ENCODE data around the gene C1R.

DNA sequence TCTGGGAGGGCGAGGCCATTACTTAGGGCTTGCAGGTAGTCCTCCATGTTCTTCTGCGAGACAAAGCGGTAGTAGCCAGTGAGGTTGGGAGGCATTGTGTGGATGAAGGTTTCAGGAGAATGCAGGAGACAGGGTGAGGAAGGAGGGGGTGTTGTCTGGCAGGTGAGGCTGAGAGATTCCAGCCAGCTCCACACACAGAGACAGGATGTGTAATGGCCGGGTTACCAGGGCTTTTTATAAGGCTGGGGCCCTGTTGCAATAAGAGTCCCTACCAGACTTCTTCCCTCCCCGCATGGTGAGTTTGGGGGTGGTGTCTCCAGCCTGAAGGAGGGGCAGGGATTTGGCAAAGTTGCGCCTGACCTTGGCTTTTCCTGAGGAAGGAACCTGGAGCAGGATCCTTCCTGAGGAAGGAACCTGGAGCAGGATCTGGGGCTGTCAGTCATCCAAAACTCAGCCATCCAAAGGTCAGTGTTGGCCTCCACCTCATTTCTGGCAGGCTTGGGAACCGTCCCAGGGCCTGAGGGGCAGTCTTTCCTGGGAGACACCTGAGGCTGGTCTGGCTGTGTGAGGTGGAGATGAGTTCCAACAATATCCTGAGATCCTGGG lies 36.5 kb upstream of the C1R start, which contains the start of gene RBP5:
- TF ChIP-seq, protein P1, sequence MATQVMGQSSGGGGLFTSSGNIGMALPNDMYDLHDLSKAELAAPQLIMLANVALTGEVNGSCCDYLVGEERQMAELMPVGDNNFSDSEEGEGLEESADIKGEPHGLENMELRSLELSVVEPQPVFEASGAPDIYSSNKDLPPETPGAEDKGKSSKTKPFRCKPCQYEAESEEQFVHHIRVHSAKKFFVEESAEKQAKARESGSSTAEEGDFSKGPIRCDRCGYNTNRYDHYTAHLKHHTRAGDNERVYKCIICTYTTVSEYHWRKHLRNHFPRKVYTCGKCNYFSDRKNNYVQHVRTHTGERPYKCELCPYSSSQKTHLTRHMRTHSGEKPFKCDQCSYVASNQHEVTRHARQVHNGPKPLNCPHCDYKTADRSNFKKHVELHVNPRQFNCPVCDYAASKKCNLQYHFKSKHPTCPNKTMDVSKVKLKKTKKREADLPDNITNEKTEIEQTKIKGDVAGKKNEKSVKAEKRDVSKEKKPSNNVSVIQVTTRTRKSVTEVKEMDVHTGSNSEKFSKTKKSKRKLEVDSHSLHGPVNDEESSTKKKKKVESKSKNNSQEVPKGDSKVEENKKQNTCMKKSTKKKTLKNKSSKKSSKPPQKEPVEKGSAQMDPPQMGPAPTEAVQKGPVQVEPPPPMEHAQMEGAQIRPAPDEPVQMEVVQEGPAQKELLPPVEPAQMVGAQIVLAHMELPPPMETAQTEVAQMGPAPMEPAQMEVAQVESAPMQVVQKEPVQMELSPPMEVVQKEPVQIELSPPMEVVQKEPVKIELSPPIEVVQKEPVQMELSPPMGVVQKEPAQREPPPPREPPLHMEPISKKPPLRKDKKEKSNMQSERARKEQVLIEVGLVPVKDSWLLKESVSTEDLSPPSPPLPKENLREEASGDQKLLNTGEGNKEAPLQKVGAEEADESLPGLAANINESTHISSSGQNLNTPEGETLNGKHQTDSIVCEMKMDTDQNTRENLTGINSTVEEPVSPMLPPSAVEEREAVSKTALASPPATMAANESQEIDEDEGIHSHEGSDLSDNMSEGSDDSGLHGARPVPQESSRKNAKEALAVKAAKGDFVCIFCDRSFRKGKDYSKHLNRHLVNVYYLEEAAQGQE (IDR thresholded peaks at IDR 0.05; ENCODE audit: insufficient replicate concordance, low read depth), result no peak
- TF ChIP-seq, protein P2, sequence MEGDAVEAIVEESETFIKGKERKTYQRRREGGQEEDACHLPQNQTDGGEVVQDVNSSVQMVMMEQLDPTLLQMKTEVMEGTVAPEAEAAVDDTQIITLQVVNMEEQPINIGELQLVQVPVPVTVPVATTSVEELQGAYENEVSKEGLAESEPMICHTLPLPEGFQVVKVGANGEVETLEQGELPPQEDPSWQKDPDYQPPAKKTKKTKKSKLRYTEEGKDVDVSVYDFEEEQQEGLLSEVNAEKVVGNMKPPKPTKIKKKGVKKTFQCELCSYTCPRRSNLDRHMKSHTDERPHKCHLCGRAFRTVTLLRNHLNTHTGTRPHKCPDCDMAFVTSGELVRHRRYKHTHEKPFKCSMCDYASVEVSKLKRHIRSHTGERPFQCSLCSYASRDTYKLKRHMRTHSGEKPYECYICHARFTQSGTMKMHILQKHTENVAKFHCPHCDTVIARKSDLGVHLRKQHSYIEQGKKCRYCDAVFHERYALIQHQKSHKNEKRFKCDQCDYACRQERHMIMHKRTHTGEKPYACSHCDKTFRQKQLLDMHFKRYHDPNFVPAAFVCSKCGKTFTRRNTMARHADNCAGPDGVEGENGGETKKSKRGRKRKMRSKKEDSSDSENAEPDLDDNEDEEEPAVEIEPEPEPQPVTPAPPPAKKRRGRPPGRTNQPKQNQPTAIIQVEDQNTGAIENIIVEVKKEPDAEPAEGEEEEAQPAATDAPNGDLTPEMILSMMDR (IDR thresholded peaks at IDR 0.05; ENCODE audit: insufficient read depth, low read length), result no peak
- TF ChIP-seq SPI1 (IDR thresholded peaks at IDR 0.05; ENCODE audit: borderline replicate concordance, low read depth), result no peak
- TF ChIP-seq POLR2AphosphoS5 (IDR thresholded peaks at IDR 0.05; ENCODE audit: low read depth), result no peak
- no peak for TF ChIP-seq GABPA (IDR thresholded peaks at IDR 0.05; ENCODE audit: low read depth)
